ENCODE data around the gene LEF1.

GRCh38 chr4:108204518-108204917 is 35.8 kb upstream of the LEF1 start:
- TF ChIP-seq EP300 (IDR thresholded peaks at IDR 0.05; ENCODE audit: borderline replicate concordance) (no peak), EGR1 (IDR thresholded peaks at IDR 0.05) (no peak), RAD21 (IDR thresholded peaks at IDR 0.05; ENCODE audit: low read depth) (no peak), FOXM1 (IDR thresholded peaks at IDR 0.05; ENCODE audit: borderline replicate concordance, low read depth) (no peak), CEBPB (IDR thresholded peaks at IDR 0.05) (no peak), TEAD4 (IDR thresholded peaks at IDR 0.05) (no peak), TCF12 (IDR thresholded peaks at IDR 0.05; ENCODE audit: low read depth) (no peak), CREB1 (IDR thresholded peaks at IDR 0.05; ENCODE audit: low read depth) (no peak)
